NCI-H460 (cell line): ENCODE measurements around the gene STIMATE. TPM values are rescaled to one million over a fixed set of nuclear protein-coding genes. Genes with fewer than 3 reads are reported as not detected.

Experiments used
- DNase-seq: peaks from one replicate; pipeline ENCODE4 v3.0.0-alpha.2; 2016; ENCODE audit warnings: low read depth; ENCODE audit errors: extremely low read depth
- small RNA-seq, 2 experiments: library from RNA; depleted of rRNA; stranded (forward); fragments of <200 nt; gene quantifications; one replicate each; pipeline ENCODE3, GENCODE V24; 2014
- total RNA-seq: library from RNA; depleted of rRNA; stranded (reverse); fragments of >200 nt; shearing (Covaris generic); gene quantifications from 2 replicates; pipeline ENCODE4 v1.2.3, GENCODE V29; 2014; rRNA removed

Gene STIMATE
- total RNA-seq, 1 experiment from 2014 or later, result 4.3 TPM

GRCh38 chr3:52793702-52794611 lies 103.4 kb downstream of the STIMATE start:
- DNase-seq, result no peak

GRCh38 chr3:52792961-52793695 lies 104.2 kb downstream of the STIMATE start:
- DNase-seq, result no peak

GRCh38 chr3:52792413-52792812 lies 104.9 kb downstream of the STIMATE start:
- no peak for DNase-seq

GRCh38 chr3:52791928-52792327 lies 105.4 kb downstream of the STIMATE start:
- no peak for DNase-seq

GRCh38 chr3:52791366-52791765 lies 106.0 kb downstream of the STIMATE start:
- no peak for DNase-seq

- no peak for DNase-seq
Measured at GRCh38 chr3:52790741-52791140, 106.6 kb downstream of the STIMATE start.

GRCh38 chr3:52790337-52790736 lies 107.0 kb downstream of the STIMATE start:
- DNase-seq, result no peak

- DNase-seq, result no peak
Measured at GRCh38 chr3:52789746-52790040, 107.7 kb downstream of the STIMATE start.

- no peak for DNase-seq
Measured at GRCh38 chr3:52788890-52789745, 108.2 kb downstream of the STIMATE start.

GRCh38 chr3:52787672-52788625 lies 109.4 kb downstream of the STIMATE start:
- DNase-seq, result no peak

- no peak for DNase-seq
Measured at GRCh38 chr3:52787246-52787645, 110.1 kb downstream of the STIMATE start.

Small RNA genes lying within 50 kb of the gene (small RNA-seq; reads per million reads assigned to genes)
- gene MIR8064 (0 reads per million in 2 experiments), gene MUSTN1 (0 reads per million in 2 experiments)

Other genes starting within 250 kb of the STIMATE start
- gene PBRM1, start 211.6 kb downstream of the STIMATE start, total RNA-seq, result 32.1 and 38.2 TPM in 2 replicates
- gene GNL3, start 211.5 kb downstream of the STIMATE start, total RNA-seq, result 173 and 174 TPM in 2 replicates
- gene GLT8D1, start 191.8 kb downstream of the STIMATE start, total RNA-seq, result 53.5 and 58.6 TPM in 2 replicates
- gene SPCS1, start 191.4 kb downstream of the STIMATE start, total RNA-seq, result 172 and 198 TPM in 2 replicates
- gene NEK4, start 126.6 kb downstream of the STIMATE start, total RNA-seq, result 24.2 and 26.7 TPM in 2 replicates
- gene ITIH1, start 119.9 kb downstream of the STIMATE start, total RNA-seq, result not detected in 2 replicates
- gene ITIH3, start 102.8 kb downstream of the STIMATE start, total RNA-seq, result not detected in 2 replicates
- 0.66 and 1.7 TPM in 2 replicates for gene ITIH4, start 66.9 kb downstream of the STIMATE start, total RNA-seq
- 0.67 and 1.9 TPM in 2 replicates for gene MUSTN1, start 62.5 kb downstream of the STIMATE start, total RNA-seq
- gene SFMBT1, start 148.5 kb upstream of the STIMATE start, total RNA-seq, result 9.6 and 10.1 TPM in 2 replicates
- gene RFT1, start 232.9 kb upstream of the STIMATE start, total RNA-seq, result 23.5 and 26.8 TPM in 2 replicates